NCI-H748 (cell line): ENCODE results near the gene CEP41.
A peak's percentile ranks its signal among the peaks of the same experiment; 100 is the strongest.
"Not testable (repeated sequence)": the region's sequence is repeated elsewhere in the genome, so short reads cannot be mapped to it uniquely, and the experiment has no call there.

Experiments
- DNase-seq: peaks from one replicate; lab custom pipeline; 2025; ENCODE audit not compliant: unreplicated experiment; lab: John Stamatoyannopoulos, UW

CEP41 gene

GRCh38 chr7:130461272-130461671, 20.5 kb upstream of the CEP41 start:
- no peak for DNase-seq

DNA sequence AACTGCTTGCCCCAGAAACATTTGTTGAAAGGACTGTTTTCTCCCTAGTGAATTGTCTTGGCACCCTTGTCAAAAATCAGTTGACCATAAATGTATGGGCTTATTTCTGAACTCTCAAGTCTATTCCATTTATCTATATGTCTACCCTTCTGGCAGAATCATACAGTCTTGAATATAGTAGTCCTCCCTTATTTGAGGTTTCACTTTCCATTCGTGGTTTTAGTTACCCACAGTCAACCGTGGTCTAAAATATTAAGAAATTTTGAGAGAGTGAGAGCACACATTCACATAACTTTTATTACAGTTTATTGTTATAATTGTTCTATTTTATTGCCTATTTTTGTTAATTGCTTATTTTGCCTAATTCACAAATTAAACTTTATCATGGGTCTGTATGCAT, 17.4 kb upstream of the CEP41 start:
- no peak for DNase-seq

- DNase-seq: no peak
Observed at GRCh38 chr7:130454959-130455358, 14.1 kb upstream of the CEP41 start.

- no peak for DNase-seq
Observed at GRCh38 chr7:130452951-130453350, 12.1 kb upstream of the CEP41 start.

- DNase-seq: not testable (repeated sequence)
Observed at GRCh38 chr7:130451344-130451743, 10.5 kb upstream of the CEP41 start.

GRCh38 chr7:130446259-130446658, 5.4 kb upstream of the CEP41 start:
- DNase-seq: no peak

DNA sequence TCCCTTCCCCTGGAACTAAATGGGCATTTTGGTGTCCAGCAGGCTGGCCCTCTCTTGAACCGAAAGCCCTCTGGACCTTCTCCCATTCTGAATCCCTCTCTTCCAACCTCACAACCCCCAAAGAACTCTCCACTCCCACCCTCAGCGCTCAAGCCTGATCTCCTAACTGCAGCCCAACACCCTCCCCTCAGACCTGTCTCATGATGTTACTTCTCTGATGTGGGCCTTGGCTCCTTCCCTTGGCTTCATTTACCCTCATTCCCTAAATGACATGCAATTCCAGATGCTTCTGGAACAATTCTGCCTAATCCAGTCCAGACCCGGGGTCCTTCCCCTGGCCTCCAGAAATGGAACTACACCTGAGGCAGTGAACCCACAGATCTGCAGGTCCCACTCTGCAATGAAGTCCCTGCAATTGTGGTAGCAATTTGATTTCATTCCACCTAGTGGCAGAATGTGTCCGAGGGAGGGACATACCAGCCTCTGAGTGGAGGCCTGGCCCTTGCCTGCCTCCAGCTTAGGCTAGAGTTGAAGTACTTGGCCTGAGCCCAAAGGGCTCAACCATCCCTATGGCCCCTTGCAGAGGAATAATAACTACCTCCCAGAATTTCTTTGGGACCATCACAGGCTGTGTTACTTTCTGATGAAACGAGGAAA, 4.1 kb upstream of the CEP41 start:
- no peak for DNase-seq

GRCh38 chr7:130444234-130444633, 3.4 kb upstream of the CEP41 start:
- DNase-seq: no peak

DNA sequence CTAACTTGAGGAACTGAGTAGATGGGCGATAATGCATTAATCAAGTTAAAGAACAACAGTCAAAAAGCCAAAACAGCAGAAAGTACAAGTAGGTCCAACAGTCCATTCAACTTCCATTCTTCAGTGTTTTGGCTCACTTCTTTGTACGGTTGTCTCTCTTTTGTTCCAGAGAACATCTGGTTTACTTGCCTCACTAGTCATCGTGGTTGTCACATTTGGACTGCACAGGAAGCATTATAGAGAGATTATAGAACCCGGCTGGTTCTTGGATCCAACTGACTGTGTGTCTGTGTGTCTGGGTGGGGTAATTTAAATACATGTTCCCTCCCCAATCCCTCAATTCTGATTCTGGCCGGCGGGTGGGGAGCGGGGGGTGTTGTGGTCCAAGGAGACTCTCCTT, 1.8 kb upstream of the CEP41 start:
- DNase-seq: peak; percentile 47

GRCh38 chr7:130441408-130441869, 623 bp upstream of the CEP41 start:
- peak; percentile 100 for DNase-seq

GRCh38 chr7:130436253-130436652, 4.6 kb downstream of the CEP41 start:
- DNase-seq: no peak

GRCh38 chr7:130435311-130435854, 5.4 kb downstream of the CEP41 start:
- DNase-seq: no peak

GRCh38 chr7:130433301-130433700, 7.5 kb downstream of the CEP41 start:
- no peak for DNase-seq

DNA sequence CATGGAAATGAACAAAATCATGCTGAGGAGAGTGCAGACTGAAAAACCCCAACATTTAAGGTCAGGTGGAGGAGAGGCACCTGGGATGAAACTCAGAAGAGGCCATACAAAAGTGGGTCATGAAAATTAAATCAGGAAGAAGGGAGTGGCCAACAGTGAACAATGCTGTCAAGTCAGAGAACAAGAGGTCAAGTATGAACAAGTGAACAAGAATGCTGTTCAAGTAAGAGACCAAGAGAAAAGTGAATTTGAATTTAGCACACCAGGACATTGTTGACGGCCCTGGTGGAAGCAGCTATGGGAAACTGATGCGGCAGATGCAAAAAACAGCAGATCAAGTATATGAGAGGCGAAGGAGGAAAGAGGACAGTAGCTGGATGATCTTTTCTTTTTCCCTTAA, 7.9 kb downstream of the CEP41 start:
- no peak for DNase-seq

GRCh38 chr7:130430841-130431666, 9.8 kb downstream of the CEP41 start:
- peak; percentile 86 for DNase-seq

GRCh38 chr7:130430115-130430514, 10.7 kb downstream of the CEP41 start:
- peak; percentile 41 for DNase-seq

DNA sequence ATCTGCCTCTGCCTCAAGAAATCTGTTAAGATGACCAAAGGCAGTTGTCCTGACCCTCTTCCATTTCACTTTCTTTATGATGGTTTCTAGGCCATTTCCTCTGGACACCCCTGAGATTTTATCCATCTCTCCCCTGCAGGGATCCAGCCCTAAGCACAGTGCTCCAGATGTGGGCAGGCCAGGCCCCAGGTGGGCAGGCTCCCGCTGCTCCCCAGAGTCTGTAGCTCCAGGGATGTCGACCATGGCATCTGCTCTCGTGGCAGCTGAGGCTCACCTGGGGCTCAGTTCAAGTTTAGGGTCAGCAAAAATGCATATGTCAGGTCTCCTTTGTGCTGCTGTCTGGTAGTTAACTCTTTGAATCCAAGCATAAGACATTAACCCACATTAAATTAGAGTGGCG, 11.8 kb downstream of the CEP41 start:
- DNase-seq: peak; percentile 44

GRCh38 chr7:130426564-130426963, 14.3 kb downstream of the CEP41 start:
- DNase-seq: peak; percentile 47

DNA sequence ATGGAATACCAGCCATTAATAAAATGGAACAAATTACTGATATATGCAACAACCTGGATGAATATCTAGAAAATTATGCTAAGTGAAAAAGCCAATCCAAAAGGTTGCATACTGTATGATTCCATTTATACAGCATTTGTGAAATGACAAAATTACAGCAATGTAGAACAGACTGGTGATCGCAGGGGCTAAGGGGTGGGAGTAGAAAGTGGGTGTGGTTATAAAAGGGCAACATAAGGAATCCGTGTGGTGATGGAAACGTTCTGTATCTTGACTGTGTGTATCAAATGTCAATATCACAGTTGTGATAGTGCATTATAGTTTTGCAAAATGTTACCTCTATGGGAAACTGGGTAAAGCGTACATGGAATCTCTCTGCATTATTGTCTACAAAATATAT, 15.0 kb downstream of the CEP41 start:
- DNase-seq: peak; percentile 68

DNA sequence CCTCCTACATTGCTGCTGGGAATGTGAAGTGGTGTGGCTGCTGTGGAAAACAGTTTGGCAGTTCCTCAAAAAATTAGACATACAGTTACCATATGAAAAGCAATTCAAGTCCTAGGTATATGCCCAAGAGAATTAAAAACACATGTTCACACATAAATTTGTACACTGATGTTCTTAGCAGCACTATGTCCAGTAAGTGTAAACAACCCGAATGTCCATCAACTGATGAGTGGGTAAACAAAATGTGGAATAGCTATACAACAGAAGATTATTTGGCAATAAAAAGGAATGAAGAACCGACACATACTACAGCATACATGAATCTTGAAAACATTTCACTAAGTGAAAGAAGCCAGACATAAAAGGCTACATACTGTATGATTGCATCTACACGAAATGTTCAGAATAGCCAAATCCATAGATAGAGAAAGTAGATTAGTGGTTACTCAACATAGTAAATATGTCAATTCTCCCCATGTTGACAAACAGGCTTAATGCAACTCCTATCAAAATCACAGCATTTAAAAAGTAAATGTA, 17.2 kb downstream of the CEP41 start:
- DNase-seq: no peak

DNA sequence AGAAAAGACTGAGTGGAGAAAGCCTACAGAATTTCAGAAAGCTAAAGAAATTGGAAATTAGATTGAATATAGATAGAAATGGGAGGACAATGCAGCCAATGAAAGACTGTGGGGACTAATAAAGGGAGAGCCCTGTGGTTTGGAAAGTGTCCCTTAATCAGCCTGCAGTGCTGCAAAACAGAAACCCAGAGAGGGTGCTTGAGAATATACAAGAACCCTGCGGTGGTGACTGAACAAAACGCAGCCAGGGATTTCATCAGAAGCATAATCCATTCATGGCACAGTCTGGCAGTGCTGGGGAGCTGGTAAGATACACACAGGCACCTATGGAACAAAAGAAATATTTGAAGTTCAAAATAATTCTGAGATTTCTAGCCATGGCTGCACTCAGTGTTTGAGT, 19.1 kb downstream of the CEP41 start:
- peak; percentile 87 for DNase-seq
